K562 (cell line): ENCODE measurements around the gene AQP6. TPM values are rescaled to one million over a fixed set of nuclear protein-coding genes. Genes with fewer than 3 reads are reported as not detected.
A peak's percentile ranks its signal among the peaks of the same experiment; 100 is the strongest.

Source experiments
- CBFA2T2 ChIP-seq: fragments of 450-650 bp; conservative IDR thresholded peaks from 2 replicates; pipeline ENCODE4 v1.6.1; 2017; ENCODE audit warnings: mild to moderate bottlenecking
- CEBPB ChIP-seq: fragments of 450-650 bp; IDR thresholded peaks from 2 replicates; pipeline ENCODE4 v1.6.1; 2016; ENCODE audit warnings: missing genetic modification characterization, missing compliant biosample characterization
- DIDO1 ChIP-seq: fragments of 450-650 bp; IDR thresholded peaks from 2 replicates; pipeline ENCODE4 v1.6.1; 2016; ENCODE audit warnings: low read depth, missing biosample characterization, missing genetic modification characterization
- DPF2 ChIP-seq: fragments of 450-650 bp; IDR thresholded peaks from 2 replicates; pipeline ENCODE4 v1.6.1; 2016
- EGR1 ChIP-seq: fragments of 450-650 bp; conservative IDR thresholded peaks from 2 replicates; pipeline ENCODE4 v1.6.1; 2017; ENCODE audit warnings: mild to moderate bottlenecking
- FOXK1 ChIP-seq: sonication (generic); formaldehyde crosslinking; IDR thresholded peaks from 2 replicates; pipeline ENCODE4 v1.8.0; 2022; ENCODE audit warnings: missing genetic modification reagents, mild to moderate bottlenecking, borderline replicate concordance
- GTF2F1 ChIP-seq: IDR thresholded peaks from 2 replicates; pipeline ENCODE4 v1.6.1; 2011; ENCODE audit warnings: low read depth, low read length, improper control_type of control experiment
- KLF16 ChIP-seq: IDR thresholded peaks from 2 replicates; pipeline ENCODE4 v1.6.1; 2016; ENCODE audit warnings: antibody characterized with exemption
- LCOR ChIP-seq: sonication (generic); formaldehyde crosslinking; IDR thresholded peaks from 2 replicates; pipeline ENCODE4 v1.8.0; 2022; ENCODE audit warnings: mild to moderate bottlenecking, missing genetic modification reagents
- MAFG ChIP-seq: fragments of 450-650 bp; conservative IDR thresholded peaks from 2 replicates; pipeline ENCODE4 v1.6.1; 2016; ENCODE audit warnings: missing genetic modification characterization, missing compliant biosample characterization
- MCM3 ChIP-seq: fragments of 450-650 bp; IDR thresholded peaks from 2 replicates; pipeline ENCODE4 v1.6.1; 2016
- MCM7 ChIP-seq, 2 experiments: fragments of 450-650 bp; IDR thresholded peaks; 2 replicates each; pipeline ENCODE4 v1.6.1; 2016 to 2018
- PCBP1 ChIP-seq: fragments of 200-400 bp; formaldehyde crosslinking; IDR thresholded peaks from 2 replicates; pipeline ENCODE4 v1.6.1; 2018; ENCODE audit warnings: mild to moderate bottlenecking, low read depth, low read length; ENCODE audit not compliant: poor library complexity, severe bottlenecking
- PHB2 ChIP-seq: fragments of 450-650 bp; IDR thresholded peaks from 2 replicates; pipeline ENCODE4 v1.6.1; 2017; ENCODE audit warnings: low read depth
- RNF2 ChIP-seq: sonication (generic); IDR thresholded peaks from 2 replicates; pipeline ENCODE4 v1.6.1; 2016
- SMARCE1 ChIP-seq: fragments of 450-650 bp; IDR thresholded peaks from 2 replicates; pipeline ENCODE4 v1.7.1; 2016; ENCODE audit warnings: mild to moderate bottlenecking
- ZNF143 ChIP-seq: sonication (generic); formaldehyde crosslinking; IDR thresholded peaks from 2 replicates; pipeline ENCODE4 v1.9.0; 2022; ENCODE audit warnings: mild to moderate bottlenecking, missing genetic modification reagents
- ZNF3 ChIP-seq: fragments of 250-450 bp; sonication (Bioruptor Pico); IDR thresholded peaks from 2 replicates; pipeline ENCODE4 v1.5.0; 2021; ENCODE audit warnings: mild to moderate bottlenecking, moderate library complexity
- ZNF316 ChIP-seq: fragments of 450-650 bp; IDR thresholded peaks from 2 replicates; pipeline ENCODE4 v1.6.1; 2016
- ZNF512 ChIP-seq: IDR thresholded peaks from 2 replicates; pipeline ENCODE4 v1.6.1; 2016; ENCODE audit warnings: missing genetic modification characterization, missing compliant biosample characterization
- ZNF609 ChIP-seq: sonication (generic); formaldehyde crosslinking; IDR thresholded peaks from 2 replicates; pipeline ENCODE4 v1.8.1; 2023; ENCODE audit warnings: missing genetic modification reagents, mild to moderate bottlenecking, borderline replicate concordance
- polyA plus RNA-seq, 8 experiments: library from polyadenylated mRNA; depleted of rRNA in 4 of 8; stranded (reverse) in 5 of 8; unstranded in 3 of 8; fragments of >200 nt; fragmentation: Nextera tagmentation in 2 of 8; fragmentation: Illumina TruSeq in 1 of 8; extraction: Ambion mirVana in 2 of 8; extraction: Trizol in 1 of 8; gene quantifications; 2 replicates each; pipeline versions ENCODE4 v1.2.1 to v1.2.3, GENCODE V29; 2011 to 2014; ENCODE audit warnings: inconsistent platforms in 1 of 8, missing spikeins in 1 of 8
- total RNA-seq, 7 experiments: library from RNA; depleted of rRNA in 6 of 7; stranded (reverse); fragments of >200 nt in 6 of 7; fragmentation: Illumina TruSeq in 2 of 7; extraction: Trizol in 2 of 7; gene quantifications; 2 replicates each; pipeline versions ENCODE4 v1.2.1 to v1.2.3, GENCODE V29; 2011 to 2021; ENCODE audit warnings: low replicate concordance in 1 of 7
- TF ChIP-seq, protein P1 (sequence below): IDR thresholded peaks from 2 replicates; pipeline ENCODE4 v1.6.1; 2011; ENCODE audit warnings: borderline replicate concordance, low read depth, mild to moderate bottlenecking, moderate library complexity, low read length; ENCODE audit not compliant: insufficient read depth, poor library complexity, severe bottlenecking

The AQP6 gene
- total and polyA plus RNA-seq, 9 of the 15 experiments (the other 6 are each of a cell fraction or from before 2014, with no cell fraction given), result 0.05 to 0.12 TPM; not detected in 7

DNA sequence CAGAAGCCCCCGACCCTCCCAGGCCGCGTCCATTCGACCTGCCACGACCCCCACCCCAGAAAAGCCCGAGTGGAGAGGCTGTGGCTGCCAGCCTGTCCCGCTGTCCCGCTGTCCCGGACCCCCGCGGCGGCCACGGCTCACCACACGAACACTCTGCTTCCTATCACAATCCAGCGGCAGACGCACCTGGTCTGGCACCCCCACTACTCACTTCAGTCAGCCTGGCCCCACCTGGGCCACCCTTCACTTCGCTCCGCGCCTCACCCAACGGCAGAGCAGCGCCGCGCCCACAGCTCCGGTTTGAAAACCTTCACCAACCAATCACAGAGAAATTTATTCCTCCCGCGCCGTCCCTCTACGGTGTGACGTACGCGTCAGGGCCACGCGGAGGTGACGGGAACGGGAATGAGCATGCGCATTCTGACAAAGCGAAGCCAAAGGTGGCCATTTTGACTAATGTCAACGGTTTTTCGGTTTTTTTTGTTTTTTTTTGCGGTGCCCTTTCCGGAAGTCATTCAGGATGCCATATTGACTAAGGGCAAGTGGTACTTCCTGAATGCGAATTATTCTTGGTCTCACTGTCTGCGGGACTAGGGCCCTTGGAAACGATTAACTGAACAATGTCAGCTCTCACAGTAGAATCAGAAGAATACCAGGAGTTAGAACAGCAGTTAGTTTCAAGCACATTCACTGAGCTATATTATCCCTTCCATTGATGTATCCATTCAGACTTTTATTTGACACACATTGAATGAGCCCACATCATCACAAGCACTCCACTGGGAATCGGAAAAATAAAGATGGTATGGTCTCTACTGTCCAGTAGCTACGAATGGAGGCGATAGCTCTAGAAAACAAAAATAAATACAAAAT, 52.7 kb downstream of the AQP6 start, which contains the start of gene RACGAP1 (continued):
- TF ChIP-seq ZNF609, result 0 out of 2 replicates have a peak, but pooled peaks have one; percentile 16
- no peak for TF ChIP-seq KLF16
- TF ChIP-seq MCM7 (IDR thresholded peaks at IDR 0.05), result no peak
- TF ChIP-seq, protein P1, sequence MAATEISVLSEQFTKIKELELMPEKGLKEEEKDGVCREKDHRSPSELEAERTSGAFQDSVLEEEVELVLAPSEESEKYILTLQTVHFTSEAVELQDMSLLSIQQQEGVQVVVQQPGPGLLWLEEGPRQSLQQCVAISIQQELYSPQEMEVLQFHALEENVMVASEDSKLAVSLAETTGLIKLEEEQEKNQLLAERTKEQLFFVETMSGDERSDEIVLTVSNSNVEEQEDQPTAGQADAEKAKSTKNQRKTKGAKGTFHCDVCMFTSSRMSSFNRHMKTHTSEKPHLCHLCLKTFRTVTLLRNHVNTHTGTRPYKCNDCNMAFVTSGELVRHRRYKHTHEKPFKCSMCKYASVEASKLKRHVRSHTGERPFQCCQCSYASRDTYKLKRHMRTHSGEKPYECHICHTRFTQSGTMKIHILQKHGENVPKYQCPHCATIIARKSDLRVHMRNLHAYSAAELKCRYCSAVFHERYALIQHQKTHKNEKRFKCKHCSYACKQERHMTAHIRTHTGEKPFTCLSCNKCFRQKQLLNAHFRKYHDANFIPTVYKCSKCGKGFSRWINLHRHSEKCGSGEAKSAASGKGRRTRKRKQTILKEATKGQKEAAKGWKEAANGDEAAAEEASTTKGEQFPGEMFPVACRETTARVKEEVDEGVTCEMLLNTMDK, result no peak
- TF ChIP-seq MAFG (tag), result no peak
- TF ChIP-seq PHB2, result no peak
- TF ChIP-seq PCBP1, result peak; percentile 43
- TF ChIP-seq FOXK1 (CRISPR knock-in tag), result no peak; the same call in 1 of the 2 replicates
- peak; percentile 72 for TF ChIP-seq DIDO1 (tag)
- peak; percentile 63; the same call in 1 of the 2 replicates for TF ChIP-seq EGR1
- TF ChIP-seq SMARCE1, result no peak
- 0 out of 2 replicates have a peak, but pooled peaks have one; percentile 2 for TF ChIP-seq CBFA2T2
- peak; percentile 23; the same call in 1 of the 2 replicates for TF ChIP-seq ZNF316
- TF ChIP-seq ZNF143 (CRISPR knock-in tag), result no peak
- no peak for TF ChIP-seq ZNF3 (CRISPR knock-in tag)
- peak; percentile 78; the same call in 1 of the 2 replicates for TF ChIP-seq LCOR
- TF ChIP-seq CEBPB, result no peak
- TF ChIP-seq ZNF512 (tag), result no peak
- no peak for TF ChIP-seq MCM3
- TF ChIP-seq RNF2, result no peak; the same call in 1 of the 2 replicates
- TF ChIP-seq DPF2, result no peak; the same call in 1 of the 2 replicates
- 0 out of 2 replicates have a peak, but pooled peaks have one; percentile 58 for TF ChIP-seq GTF2F1
